Measurements from ENCODE around the gene DNM3.

DNM3 gene

DNA sequence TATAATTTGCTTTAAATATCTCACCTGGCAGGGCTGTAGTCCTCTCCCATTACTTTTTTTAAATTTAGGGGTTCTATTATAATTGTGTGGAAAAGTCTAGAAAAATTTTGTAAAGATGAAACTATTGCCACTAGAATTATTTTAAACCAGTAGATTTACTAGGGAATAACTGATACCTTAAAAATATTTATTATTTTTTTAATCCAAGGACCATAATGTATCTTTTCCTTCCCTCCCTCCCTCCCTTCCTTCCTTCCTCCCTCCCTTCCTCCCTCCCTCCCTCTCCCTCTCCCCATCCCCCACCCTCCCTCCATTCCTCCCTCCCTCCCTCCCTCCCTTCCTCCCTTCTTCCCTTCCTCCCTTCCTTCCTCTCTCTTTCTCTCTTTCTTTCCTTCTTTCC is 90.5 kb downstream of the DNM3 start:
- DNase-seq, result no peak

DNA sequence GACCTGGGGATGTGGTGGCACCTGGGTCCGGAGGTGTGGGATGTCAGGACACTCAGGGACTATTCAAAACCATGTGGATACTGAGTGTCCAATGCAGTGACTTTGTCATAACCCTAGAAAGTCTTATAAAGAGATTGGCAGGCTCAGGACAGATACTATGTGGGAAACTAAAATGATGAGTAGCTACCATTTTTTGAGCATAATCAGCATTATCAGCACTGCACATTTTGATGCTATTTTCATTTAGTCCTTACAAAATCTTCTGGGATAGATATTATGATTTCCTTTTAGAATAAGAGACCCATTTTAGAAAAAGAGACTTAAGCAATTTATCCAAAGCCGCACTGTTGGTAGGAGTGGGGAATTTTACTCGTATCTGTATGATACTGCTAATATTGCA is 93.4 kb downstream of the DNM3 start:
- DNase-seq, result no peak

DNA sequence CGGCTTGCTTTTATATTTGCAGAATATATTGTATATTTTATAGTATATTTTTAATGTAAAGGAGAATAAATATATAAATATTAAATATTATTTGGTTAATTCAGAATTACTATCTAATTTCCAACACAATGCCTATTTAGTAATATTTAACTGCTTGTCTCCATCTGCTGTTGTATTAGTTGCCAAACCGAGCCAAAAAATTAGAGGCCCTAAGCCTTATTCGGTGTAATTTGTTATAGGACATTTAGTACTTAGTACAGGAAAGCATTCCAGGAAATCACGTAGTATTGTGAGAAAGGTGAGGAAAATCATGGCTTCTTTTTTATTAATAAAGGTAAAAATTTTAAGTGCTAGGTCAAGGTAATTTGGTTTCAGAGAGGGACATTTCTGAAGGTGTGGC is 93.8 kb downstream of the DNM3 start:
- DNase-seq, result no peak

DNA sequence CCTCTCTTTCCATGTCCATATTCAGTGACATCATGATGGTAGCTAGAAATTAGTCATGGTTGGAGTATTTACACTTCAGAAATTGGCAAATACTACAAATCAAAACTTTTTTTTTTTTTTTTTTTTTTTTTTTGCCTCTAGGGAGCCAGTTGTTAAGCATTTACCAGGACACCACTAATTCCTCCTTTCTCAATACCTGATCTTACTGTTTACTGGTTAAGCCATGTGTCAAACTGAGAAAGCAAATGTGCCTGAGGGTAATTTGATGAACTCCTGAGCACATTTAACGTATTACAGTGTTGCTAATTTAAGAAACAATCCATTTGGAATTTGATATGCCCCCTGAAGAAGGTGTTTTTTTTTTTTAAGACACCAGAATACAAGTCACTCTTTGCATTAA is 94.4 kb downstream of the DNM3 start:
- DNase-seq, result no peak

DNA sequence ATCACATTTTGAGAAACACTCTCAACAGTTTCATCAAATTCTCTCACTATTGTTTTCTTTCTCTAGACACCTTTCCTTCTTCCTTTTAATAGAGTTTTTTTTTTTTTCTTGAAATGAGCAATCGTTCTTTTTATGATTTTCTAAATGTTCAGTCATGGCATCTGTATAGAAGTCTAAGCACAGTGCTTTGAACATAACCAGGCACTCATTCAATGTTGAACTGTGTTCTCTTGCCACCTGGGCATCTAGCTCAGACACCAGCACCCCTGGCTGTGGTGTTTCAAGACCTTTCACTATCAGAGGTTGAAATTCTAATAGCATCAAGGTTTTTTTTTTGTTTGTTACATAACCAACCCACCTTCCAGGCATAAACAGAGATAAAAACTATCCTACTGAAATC is 96.6 kb downstream of the DNM3 start:
- DNase-seq, result no peak

DNA sequence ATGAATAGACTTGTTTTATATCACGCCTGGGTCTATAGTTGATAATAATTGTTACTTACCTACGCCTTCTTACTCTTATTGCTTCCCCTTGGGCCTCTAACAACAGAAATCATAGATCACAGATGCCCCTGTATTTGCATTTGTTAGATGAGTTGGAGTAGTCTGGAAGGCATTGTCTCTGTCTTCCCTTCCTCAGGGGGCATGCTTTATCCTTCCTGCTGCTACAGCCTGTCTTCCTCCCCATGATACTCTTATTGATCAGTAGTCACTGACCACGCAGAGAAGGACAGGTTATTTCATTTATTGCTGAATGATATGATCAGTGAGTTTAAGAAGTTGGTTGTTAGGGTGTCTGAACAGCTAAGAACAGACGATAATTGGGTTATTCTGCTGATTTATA is 98.4 kb downstream of the DNM3 start:
- no peak for DNase-seq

DNA sequence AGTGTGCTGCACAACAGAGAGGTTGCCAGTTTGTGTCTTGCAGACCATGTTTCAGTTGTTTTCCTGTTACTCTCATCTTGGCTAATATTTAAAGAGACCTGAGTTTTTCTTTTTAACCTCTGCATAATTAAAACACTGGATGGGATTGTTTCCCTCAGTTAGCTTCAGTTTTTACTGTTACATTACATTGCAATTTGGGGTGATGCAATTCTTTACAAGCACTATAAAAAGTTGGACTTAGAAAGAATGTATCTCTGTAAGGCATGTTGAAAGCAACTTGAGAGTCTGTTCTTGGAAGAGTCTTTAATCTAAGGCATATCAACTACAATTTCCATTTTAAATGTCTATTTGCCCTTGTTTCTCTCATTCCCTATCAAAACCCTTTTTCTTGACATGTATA is 99.1 kb downstream of the DNM3 start:
- no peak for DNase-seq

DNA sequence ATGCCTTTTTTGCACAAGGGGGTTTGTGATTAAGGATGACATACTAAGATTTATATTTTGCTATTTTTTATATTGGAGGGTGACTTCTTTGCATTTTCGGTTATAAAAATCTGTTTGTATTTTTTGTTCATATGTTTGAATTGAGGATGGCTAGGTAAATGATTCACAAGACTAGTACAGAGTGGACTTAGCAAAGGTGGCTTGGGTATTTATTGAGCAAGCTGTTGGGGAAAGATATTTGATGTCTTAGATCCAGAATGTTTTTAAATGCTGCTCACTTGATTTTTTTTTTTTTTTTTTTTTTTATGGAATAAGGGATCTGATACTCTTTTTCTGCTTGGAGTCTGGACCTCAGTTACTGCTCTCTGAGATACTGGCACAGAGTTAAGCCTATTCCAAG is 100.6 kb downstream of the DNM3 start:
- DNase-seq, result no peak

DNA sequence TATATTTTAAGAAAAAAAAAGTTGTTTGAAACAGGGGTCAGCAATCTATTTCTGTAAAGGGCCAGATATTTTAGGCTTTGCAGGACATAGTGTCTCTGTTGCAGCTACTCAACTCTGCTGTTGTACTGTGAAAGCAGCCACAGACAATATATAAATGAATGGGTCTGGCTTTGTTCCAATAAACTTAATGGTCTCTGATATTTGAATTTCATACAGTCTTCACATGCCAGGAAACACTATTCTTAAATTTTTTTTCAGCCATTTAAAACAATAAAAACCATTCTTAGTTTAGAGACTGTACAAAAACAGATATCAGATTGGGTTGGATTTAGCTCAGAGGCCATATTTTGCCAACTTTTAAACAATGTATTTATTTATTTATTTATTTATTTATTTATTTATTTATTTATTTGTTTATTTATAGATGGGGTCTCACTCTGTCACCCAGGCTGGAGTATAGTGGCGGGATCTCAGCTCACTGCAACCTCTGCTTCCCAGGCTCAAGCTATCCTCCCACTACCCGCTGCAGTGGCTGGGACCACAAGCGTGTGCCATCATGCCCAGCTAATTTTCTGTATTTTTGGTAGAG is 102.8 kb downstream of the DNM3 start:
- DNase-seq, result no peak

DNA sequence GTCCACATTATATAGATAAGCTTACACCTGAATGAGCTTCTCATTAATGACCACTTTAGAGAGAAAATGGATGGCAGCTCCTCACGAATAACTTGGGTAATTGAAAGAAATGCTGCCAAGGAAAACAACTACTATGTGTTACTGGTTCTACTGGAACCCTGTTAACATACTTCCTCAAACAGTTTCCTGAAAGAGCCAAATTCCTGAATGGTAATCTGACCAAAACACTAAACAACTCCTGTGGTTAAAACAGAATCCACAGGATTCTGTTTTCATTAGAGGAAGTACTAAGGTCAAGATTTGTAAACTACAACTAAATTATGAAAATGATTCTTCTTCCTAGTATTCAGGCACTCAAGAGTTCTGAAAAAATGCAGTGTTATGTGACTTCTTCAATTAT is 107.2 kb downstream of the DNM3 start:
- no peak for DNase-seq

DNA sequence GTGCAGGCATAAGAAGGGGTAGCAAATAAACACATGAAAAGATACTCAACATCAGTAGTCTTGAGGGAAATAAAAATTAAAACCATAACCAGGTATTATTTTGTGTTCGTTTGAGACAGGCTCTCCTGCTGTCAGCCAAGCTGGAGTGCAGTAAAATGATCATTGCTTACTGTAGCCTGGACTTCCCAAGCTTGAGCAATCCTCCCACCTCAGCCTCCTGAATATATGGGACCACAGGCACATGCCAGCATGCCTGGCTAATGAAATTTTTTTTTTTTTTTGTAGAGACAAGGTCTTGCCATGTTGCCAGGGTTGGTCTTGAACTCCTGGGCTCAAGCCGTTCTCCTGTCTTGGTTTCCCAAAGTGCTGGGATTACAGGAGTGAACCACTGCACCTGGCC is 108.0 kb downstream of the DNM3 start:
- DNase-seq, result no peak

DNA sequence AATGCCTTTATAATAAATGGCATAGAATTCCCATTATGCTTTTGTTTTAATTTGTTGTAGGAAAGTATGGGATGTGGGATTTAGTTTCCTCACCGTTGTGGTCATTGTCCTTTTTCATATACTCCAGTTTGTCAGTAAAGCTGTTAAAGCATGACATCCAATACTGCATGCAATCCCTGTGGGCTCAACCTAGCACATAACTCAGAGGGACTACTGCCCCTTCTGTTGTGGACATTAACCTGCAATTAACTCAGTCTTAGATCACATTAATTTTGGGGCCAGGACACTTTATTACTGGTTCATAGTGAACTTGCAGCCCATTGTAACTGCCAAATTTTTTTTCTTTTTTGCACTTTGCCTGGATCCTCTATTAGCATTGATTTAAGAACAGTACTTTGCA is 112.5 kb downstream of the DNM3 start:
- DNase-seq, result no peak

DNA sequence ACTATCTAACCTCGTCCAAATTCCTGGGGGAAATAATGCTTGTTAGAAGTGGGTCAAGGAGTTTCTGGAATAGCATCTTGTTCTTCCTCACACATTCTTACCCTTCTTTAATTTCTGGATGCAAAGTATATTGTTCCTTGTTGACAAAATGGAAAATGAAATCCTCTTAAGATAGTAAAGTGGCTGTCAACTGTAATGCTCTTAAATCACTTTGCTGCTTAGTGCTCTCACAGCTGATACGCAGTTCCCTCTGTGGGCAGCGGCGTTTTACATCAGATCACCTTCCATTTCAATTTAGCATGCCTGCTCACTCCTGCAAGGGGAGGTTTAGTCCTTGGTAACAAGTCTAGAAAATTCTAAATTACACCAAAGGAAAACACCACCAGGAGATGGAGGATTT is 113.1 kb downstream of the DNM3 start:
- no peak for DNase-seq

DNA sequence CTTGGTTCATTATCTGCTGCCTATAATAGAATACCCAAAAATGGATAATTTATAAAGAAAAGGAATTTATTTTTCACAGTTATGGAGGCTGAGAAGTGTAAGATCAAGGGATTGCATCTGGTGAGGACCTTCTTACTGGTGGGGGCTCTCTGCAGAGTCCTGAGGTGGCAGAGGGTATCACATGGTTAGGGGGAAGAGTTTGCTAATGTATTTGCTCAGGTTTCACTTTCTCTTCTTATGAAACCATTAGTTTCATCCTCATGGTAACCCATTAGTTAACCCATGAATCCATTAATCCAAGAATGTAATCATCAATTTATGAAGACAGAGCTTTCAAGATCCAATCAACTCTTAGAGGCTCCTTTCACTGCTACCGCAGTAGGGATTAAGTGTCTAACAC is 120.6 kb downstream of the DNM3 start:
- no peak for DNase-seq

DNA sequence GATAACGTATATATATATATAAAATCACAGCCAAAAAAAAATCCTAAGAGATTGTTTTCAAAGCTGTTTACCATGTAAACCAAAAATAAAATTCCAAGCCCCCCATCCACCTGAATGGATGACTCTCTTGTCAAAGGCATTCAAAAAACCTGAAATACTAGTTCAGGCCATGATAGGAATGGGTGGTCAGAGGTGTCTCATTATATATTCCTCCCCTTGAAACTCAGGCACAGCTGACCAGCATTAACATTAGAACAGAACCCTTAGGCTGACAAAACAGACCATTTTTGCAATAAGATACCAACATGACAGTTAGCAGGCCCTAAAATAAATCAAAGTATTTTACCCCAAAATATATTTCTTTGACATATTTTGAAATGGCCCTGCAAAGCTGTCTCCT is 122.5 kb downstream of the DNM3 start:
- DNase-seq, result no peak

DNA sequence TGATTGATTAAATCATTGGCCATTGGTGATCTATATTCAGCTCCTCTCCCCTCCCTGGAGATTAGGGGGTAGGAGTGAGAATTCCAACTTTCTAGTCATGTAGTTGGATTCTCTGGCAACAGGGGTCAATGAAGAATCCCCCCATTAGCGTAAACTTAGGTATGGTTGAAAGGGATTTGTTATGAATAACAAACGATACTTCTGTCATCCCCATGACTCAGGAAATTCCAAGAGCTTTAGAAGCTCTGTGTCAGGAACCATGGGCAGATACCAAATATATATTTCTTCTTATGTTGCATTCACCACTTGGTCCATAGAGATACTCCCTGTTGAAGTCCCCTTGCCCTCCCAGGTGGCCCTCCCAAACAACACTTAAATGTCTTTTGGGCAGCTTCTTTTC is 124.5 kb downstream of the DNM3 start:
- DNase-seq, result no peak

DNA sequence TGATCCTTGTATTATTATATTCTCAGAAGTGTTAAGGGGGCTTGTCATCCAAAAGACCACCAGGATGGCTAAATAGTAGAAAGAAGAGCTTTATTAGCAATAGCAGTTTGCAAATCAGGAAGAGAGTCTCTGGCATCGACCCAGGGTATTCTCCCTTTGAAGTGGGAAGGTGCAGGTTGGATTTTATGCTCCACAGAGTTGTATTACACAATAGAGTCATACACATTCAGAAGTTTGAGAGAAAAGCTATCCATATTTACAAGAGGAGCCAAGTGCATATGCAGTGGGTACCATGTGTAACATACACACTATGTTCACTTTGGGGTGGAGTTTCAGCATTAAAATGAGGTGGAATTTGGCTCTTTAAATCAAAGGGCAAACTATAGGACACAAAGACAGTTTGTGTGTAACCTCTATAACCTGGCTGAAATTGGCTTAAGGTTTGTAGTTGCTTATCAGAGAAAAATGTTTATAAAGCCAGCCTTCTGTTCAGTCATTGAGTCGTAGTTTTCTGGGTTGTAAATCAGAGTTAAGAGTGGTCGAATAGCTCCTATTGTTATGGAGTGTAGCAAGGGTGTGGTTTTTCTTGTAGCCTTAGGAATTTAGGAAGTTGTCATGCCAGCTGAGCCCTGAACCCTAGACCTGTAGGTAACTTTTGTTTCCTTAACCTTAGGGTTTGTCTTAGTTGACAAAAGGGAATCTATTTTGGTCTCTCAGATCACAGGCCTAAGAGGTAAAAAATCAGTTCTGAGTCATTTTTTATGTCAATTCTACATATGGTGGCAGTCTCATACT is 125.3 kb downstream of the DNM3 start:
- DNase-seq, result no peak

DNA sequence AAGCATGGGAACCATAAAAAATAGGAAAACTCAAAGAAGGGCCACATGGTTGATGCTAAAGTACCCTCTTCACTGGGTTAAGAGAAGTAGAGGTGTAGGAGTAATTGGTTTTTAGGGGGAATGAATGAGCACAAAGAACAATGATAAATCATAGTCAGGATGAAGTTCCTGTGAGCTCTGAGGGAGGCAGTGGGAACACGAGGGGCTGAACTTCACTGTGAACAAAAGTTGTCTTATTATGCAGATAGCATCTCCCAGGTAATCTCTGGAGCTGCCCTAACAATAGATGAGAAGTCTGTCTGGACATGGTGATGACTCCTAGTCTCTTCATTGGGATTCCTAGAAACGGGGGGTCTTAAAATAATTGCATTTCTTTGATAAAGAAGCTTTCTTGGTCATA is 127.9 kb downstream of the DNM3 start:
- no peak for DNase-seq

DNA sequence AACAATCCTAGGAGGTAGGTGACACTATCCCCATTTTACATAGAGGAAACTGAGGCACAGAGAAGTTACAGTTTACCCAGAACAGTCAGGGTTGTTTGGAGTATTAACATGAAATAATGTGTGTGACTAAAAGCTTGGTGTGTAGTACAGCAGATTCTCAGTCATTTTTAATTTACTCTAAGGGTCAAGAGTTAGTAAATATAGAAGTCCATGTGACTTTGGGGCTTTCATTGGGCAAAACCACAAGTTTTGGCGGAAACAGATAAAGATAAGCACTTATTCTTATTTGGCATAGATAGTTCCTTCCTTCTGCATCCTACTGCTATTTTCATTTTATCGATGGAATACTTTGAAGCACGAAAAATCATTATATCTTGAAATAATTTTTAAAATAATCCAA is 128.5 kb downstream of the DNM3 start:
- DNase-seq, result no peak

DNA sequence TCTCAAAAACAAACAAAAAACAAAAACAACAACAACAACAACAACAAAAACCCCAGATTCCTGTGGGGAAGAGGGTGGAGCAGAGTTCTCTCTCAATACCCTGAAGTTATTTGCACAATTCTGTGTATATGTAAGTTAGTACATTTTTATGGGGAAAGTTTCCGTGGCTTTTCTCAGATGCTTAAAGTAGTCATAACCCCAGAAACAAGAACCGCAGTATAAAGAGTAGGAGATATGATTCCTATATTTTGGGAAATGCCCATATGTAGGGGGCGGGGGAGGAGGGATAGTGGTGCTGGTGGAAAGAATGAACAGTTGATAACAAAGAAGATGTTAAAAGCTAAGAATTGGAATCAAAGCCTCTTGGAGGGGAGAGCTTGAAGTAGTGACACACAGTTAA is 131.5 kb downstream of the DNM3 start:
- no peak for DNase-seq

DNA sequence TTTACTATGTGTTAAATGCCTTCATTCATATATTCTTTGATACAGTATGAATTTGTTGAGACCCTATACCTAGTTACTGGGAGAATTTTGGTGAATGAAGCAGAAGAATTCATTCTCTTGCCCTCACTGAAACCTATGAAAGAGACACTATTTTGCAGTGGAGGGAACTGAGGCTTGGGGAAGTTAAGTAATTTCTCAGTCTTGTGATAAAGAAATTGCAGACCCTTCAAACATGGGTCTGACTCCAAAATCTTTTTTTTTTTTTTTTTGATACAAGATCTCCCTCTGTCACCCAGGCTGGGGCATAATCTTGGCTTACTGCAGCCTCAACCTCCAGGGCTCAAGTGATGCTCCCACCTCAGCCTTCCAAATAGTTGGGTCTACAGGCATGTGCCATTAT is 132.1 kb downstream of the DNM3 start:
- no peak for DNase-seq

DNA sequence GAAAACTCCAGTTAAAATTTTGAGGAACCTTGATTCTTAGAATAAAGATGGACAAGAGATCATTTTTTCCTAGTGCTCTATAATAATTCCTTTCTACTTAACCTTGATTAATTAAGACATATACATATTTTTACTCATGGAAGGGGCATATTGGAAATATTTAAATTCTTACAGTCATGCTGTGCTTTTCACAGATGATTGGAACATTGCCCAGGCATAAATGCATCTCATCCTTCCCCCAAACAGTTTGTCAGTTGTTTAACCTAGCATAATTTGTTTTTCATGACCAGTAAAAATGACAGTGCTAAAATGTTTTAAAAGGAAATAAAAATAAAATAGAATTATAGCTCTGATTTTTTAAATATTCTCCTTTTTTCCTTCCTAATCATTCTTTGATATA is 140.0 kb downstream of the DNM3 start:
- peak; percentile 10 for DNase-seq

DNA sequence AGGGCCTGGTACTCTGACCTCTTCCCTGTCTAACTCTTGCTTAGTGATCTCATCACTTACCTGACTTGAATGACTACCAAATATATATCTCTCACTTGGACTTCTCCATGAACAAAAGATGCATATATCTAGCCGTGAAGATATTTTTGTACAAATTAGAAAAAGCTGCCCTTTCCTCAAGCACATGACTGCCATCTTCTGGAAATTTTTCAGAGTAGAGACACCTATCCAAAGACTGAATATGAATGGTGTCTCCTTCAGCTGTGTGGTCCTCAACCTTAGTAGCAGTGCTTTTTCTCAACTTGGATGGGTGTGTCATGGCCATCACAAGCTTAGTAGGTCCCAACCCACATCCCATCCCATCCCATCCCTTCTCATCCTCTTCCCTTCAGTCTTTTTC is 142.3 kb downstream of the DNM3 start:
- DNase-seq, result peak; percentile 5

DNA sequence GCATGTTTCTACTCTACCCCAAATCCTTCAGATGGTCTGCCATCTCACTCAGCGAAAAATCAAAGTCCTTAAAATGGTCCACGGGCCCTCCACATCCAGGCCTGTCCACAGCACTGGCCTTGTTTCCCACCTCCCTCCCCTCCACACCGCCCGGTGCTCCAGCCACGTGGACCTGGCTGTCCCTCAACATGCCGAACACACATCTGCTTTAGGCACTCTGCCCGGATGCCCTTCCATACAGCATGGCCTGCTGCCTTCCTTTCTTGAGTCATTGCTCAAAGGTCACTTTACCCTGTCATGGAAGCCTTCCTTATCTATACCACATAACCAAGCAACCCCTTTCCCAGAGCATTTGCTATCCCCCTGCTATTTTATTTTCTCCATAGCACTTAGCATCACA is 143.0 kb downstream of the DNM3 start:
- DNase-seq, result no peak

DNA sequence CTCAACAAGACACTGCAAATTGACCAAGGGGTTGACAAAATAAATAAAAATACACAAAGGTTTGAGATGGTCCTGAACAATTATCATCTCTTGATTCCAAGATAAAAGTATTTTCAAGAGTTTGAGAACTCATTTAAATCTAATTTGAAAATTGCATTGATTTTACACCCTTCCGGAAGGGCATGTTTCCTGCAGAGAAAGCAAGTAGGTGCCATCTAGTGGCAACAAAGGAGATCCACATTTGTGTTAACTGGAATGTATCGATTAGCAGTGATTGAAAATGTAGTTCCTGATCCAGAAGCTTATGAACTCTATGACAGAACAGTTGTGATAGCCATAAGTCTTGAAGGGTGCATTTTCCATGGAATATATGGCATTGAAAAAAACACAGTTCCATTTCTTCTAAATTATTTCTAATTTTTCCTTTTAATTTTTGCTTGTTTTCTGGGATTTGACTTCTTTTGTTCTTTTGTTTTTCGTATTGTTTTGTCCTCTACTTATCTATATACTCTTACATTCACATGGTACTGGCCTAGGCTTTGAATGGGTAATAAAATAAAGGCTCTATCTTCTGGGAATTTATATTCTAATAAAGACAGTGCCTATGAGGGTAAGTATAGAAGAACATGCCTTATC is 143.7 kb downstream of the DNM3 start:
- peak; percentile 23 for DNase-seq

Measured in COR-L47 (cell line).